Stimulated activated CD4-positive, alpha-beta T cell treated with anti-CD3 and anti-CD28 coated beads, Interleukin-4, amount 100 ng/mL, for 4 hours (primary cell): Measurements from ENCODE around the gene RSPH9.
"Not testable (repeated sequence)": the region's sequence is repeated elsewhere in the genome, so short reads cannot be mapped to it uniquely, and the experiment has no call there.

ENCODE experiments used
- DNase-seq, 2 experiments: peaks; one replicate each; pipeline ENCODE4 v3.0.0-alpha.2; 2020

Gene RSPH9

GRCh38 chr6:43689421-43689820 lies 44.6 kb downstream of the RSPH9 start:
- no peak for DNase-seq

DNA sequence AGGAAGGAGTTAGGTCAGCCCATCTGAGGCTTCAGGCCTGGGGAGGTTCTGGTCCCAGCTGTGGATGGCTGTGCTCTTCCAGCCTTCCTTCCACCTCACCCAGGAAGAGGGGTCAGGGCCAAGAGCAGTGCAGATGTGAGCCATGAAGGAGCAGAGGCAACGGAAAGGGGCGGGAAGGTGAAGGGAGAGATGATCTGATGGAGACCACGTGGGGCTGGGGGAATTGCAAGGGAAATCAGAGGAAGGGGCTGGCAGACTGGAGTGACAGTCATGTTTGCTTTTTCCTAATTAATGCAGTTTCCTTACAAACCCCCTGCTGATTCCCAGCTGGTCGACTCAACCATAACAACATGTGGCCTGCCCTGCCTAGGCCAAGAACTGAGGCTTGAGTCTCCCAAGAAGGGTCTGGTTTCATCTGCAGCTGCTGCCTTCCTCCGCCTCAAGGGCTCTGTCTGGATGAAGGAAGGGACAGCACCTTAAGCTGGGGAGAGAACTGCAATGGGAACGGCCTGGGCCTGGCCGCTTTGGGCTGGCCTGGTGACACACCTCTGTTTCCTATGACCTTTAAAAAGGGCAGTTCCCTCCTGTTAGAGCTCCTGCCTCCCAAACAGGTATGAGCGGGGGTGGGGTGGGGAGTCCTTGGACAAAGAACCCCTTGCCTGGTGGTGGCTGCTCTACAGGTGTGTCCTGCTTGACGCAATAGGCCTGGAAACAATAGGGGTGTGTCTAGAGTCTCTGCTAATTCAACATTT lies 50.6 kb downstream of the RSPH9 start:
- DNase-seq = no peak

- DNase-seq = no peak
These were observed 51.1 kb downstream of the RSPH9 start for GRCh38 chr6:43695967-43696291.

DNA sequence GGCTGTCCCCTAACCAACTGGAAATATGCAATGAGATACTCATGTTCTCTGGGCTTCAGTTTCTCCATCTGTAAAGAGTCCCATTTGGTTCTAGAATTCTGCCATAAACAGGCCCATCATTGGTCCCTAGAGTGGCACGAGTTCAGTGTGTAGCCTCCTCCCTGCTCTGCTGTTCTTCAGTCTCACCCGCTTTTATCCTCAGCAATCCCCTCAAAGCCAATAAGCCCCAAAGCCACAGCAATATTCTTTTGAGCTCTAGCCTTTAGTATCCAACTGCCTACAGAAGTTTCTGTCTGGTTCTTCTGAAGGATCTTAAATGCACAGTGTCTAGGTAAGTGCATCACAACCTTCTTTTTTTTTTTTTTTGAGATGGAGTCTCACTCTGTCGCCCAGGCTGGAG lies 52.6 kb downstream of the RSPH9 start:
- no peak for DNase-seq

- DNase-seq = no peak
These were observed 53.9 kb downstream of the RSPH9 start for GRCh38 chr6:43698584-43699349.

GRCh38 chr6:43699564-43700186 lies 54.8 kb downstream of the RSPH9 start:
- no peak for DNase-seq

DNA sequence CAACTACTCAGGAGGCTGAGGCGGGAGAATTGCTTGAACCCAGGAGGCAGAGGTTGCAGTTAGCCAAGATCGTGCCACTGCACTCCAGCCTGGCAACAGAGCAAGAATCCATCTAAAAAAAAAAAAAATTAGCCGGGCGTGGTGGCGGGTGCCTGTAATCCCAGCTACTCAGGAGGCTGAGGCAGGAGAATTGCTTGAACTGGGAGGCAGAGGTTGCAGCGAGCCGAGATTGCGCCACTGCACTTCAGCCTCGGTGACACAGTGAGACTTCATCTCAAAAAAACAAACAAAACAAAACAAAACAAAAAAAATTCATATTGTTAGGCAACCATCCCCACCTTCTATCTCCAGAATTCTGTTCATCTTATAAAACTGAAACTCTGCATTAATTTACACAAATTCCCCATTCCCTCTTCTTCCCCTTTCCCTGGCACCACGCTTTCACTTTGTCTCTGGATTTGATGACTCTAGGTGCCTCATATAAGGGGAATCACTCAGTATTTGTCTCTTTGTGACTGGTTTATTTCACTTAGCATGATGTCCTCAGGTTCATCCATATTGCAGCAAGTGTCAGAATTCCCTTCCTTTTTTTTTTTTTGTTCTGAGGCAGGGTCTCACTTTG lies 56.2 kb downstream of the RSPH9 start:
- not testable (repeated sequence) for DNase-seq

GRCh38 chr6:43702171-43702533 lies 57.3 kb downstream of the RSPH9 start:
- DNase-seq = no peak

GRCh38 chr6:43702534-43703440 lies 58.0 kb downstream of the RSPH9 start:
- DNase-seq = no peak

- DNase-seq = no peak
These were observed 58.9 kb downstream of the RSPH9 start for GRCh38 chr6:43703512-43704429.

DNA sequence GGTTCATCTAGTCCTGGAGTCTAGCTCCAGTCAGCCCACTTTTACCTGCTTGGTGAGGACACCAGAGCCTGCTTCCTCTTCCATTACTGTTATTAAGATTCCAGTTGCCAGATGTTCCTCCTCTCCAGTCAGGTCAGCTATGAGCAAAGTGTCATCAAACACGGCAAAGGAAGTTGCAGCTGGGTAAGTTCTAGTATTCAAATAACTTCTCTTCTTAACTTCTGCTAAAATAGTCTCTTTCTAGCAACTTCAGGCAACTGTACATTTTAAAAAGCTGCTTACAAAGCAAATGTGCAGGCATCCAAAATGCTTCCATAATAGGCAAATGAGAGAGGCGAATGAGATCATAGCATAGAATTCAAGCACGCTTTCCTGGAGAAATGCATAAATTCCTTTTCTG lies 61.2 kb downstream of the RSPH9 start:
- DNase-seq = no peak

DNA sequence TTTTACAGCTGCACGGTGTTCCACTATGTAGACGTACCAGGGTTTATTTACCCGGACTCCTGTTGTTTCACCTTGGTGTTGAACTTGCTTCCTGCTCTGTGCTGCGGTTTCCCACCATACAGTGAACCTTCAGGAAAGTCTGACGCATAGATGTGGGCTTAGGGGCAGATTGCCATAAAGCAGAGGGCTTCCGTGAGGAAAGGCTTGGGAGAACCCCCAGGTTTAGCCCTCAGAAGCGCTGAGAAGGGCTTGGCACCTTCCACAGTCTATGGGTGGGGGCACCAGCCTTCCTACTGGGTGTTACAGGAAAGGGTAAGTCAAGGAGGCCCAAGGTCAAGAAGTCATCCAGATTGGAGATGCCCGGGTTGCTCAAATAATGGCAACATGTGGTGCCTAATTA lies 62.0 kb downstream of the RSPH9 start:
- DNase-seq = no peak

DNA sequence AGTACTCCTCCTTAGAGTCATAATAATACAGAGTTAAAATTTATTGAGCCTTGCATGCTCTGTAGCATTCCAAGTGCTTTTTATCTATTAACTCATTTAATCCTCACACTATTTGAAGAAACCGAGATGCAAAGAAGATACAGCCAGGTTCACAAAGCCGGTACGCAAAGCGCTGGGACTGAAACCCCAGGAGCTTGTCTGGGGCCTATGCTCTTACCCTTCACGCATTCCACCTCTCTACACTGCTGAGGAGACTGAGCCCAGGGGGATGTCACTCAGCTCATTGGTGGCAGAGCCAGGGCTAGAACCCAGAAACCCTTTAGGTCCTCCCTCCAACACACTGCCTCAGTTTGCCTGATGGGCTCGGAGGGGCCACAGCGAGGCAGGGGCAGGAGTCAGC lies 62.4 kb downstream of the RSPH9 start:
- DNase-seq = no peak

DNA sequence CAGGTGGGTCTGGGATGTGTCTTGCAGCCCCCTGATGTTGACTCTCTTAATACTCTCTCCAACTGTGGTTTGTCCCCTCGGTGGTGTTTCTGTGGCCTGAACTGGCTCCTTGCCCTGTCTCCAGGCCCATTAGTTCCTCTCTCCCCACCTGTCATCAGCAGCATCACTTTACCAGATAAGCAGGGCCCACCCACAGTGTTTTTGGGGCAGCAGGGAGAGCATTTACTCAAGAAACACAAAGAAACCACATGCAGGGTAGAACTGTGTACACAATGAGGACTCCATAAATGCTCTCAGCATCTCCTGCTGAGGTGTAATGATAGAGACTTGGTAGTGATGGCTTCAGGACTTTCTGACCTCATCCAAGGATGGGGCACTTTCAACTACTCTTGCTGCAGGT lies 62.9 kb downstream of the RSPH9 start:
- DNase-seq = no peak

DNA sequence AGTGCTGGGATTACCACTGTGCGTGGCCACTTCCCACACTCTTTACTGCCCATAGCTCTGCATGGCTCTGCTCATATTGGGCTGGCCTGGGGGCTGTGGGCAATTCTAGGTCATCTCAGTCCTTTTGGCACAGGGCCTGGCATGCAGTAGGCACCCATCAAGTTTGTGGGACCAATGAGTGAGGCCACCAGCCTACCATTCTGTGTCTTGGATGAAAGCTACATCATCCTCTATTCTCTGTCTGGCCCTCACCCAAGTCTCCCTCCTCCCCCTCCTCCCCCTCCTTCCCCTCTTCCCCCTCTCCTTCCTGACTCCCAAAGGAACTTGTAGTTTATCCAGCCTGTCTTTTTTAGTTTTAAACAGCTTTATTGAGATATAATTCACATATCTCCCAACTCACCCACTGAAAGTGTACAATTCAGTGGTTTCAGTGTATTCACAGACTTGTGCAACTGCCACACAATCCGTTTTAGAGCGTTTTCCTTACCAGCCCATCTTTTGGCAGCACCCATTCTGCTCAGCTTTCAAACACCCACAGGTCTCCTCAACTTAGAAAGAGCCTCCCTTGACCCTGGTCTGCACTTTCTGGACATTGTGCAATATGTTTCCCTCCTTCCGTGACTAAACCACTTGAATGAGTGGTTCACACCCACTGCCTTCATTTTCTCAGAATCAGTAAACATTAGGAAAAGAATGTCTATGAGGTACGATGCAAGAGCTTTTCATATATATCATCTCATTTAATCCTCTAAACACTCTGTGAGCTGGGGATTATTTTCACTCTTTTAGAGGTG lies 64.2 kb downstream of the RSPH9 start:
- DNase-seq = no peak

DNA sequence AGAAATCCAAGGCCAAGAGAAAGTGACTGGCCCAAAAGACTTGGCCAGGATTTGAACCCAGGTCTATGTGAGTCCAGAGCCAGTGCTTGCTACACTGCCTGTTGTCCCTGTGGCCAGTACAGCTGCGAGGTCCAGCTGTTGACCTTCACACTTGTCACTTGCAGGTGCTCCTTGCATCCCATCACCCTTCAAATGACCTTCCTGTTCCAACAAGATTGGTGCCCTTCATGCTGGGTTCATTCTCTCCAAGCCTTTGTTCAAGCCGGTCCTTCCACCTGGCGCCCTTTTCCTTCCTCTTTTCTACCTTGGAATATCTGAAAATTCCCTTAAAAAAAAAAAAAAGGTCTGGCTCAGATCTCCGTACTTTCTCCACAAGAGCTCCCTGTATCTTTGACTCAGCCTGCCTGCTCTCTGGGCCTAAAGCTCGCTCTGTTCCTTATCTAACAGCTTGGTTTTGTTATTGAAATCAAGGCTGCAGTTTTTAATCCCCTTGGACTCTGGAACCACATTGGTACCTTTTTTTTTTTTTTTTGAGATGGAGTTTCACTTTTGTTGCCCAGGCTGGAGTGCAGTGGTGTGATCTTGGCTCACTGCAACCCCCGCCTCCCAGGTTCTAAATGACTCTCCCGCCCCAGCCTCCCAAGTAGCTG lies 64.9 kb downstream of the RSPH9 start:
- DNase-seq = no peak

DNA sequence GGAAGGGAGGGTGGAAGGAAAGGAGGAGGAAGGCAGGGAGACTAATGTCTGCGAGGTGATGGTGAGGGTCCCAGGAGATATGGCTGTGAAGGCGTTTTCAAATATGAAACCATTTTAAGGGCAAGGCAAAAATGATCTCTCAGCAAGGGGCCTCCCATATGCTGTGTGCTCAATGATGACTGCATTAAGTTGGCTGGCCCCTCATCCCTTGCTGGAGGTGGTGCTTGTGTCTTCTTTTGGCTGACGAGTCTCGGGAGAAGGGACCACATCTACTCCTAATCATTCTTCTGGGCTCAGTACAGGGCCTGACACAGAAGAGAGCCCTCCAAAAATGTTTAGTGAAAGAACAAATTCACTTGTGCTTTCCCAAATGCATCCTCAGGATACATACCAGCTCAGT lies 65.7 kb downstream of the RSPH9 start:
- DNase-seq = no peak

- DNase-seq = no peak
These were observed 67.7 kb downstream of the RSPH9 start for GRCh38 chr6:43712579-43712978.

DNA sequence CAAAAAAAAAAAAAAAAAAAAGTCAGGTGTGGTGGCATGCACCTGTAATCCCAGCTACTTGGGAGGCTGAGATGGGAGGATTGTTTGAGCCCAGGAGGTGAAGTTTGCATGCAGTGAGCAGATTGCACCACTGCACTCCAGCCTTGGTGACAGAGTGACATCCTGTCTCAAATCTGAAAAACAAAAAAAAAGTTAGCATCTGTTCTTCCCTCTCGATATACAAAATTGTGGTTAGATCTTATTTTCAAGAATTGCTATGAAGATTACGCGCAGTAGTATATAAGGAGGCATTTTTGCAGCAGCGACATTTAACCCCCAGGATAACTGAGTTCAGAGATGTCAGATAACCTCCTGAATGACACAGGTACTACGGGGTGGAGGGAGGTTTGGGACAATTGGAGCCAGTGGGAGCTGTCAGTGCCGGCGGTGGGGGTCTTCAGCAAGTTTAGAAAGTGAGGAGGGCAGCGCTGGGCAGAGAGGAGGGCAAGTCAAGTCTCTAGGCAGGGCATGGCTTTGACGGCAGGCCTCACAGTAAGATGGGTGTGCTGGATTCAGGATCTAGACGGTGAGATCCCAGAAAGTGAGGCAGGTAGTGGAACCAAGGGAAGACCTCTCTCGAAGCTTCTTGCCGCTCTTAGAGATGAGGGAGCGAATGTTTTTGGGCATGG lies 68.9 kb downstream of the RSPH9 start:
- no peak for DNase-seq
